Upper lobe of left lung (tissue), 4 donors: ENCODE results near the gene FAM149A.

ENCODE experiments used
- CTCF ChIP-seq, 6 experiments: fragments of 450-650 bp in 4 of 6; fragments of 200-600 bp in 2 of 6; sonication (generic) in 2 of 6; IDR thresholded peaks; one replicate each; pipeline ENCODE4 v1.5.1; 2016 to 2019; ENCODE audit warnings: antibody characterized with exemption in 6 of 6
- EP300 ChIP-seq, 4 donors: sonication (generic); formaldehyde crosslinking; IDR thresholded peaks; one replicate each; pipeline ENCODE4 v1.5.1; 2017; ENCODE audit warnings: antibody characterized with exemption in 4 of 4, control low read depth in 2 of 4
- POLR2A ChIP-seq, 4 donors: fragments of 450-650 bp; IDR thresholded peaks; one replicate each; pipeline ENCODE4 v1.5.1; 2016 to 2017; ENCODE audit warnings: antibody characterized with exemption in 4 of 4, mild to moderate bottlenecking in 2 of 4
- POLR2AphosphoS5 ChIP-seq, 2 donors: sonication (generic); formaldehyde crosslinking; IDR thresholded peaks; one replicate each; pipeline ENCODE4 v1.5.1; 2017; ENCODE audit warnings: antibody characterized with exemption in 2 of 2

- no peak for TF ChIP-seq EP300 (IDR thresholded peaks at IDR 0.05)
- TF ChIP-seq CTCF (IDR thresholded peaks at IDR 0.05), result no peak
- no peak for TF ChIP-seq POLR2AphosphoS5 (IDR thresholded peaks at IDR 0.05)
- TF ChIP-seq POLR2A (IDR thresholded peaks at IDR 0.05), result peak in 1 of 4 donors; percentile 28
These were observed 35.7 kb upstream of the FAM149A start, which contains the start of gene TLR3 for GRCh38 chr4:186068581-186069348.
